GM21447 (cell line): Measurements from ENCODE around the gene PCNA.

ENCODE experiments used
- ATAC-seq: cut with Tn5 transposase; IDR thresholded peaks from one replicate; pipeline ENCODE4 v1.9.1; 2021; ENCODE audit not compliant: unreplicated experiment

PCNA gene

GRCh38 chr20:5067877-5068645 is 51.7 kb downstream of the PCNA start:
- ATAC-seq = no peak

GRCh38 chr20:5065879-5066383 is 53.8 kb downstream of the PCNA start:
- no peak for ATAC-seq

GRCh38 chr20:5065166-5065878 is 54.4 kb downstream of the PCNA start:
- ATAC-seq = no peak
